Activated B cell treated with CpG ODN at 0.5 μM for 24 hours (primary cell): ENCODE measurements around the gene TTC7B. TPM values are rescaled to one million over a fixed set of nuclear protein-coding genes. Genes with fewer than 3 reads are reported as not detected.

Experiments
- ATAC-seq: fragments of 200-7000 bp; cut with Tn5 transposase; one replicate; pipeline ENCODE4 v1.10.0; 2021; ENCODE audit warnings: low read depth, mild to moderate bottlenecking, moderate library complexity
- CTCF ChIA-PET: fragments of 350-600 bp; sonication (Branson Sonifier 250); formaldehyde crosslinking; loops from one replicate; lab custom pipeline; 2021; ENCODE audit warnings: antibody characterized with exemption; lab: Charles Lee
- POLR2A ChIA-PET: fragments of 350-600 bp; sonication (Branson Sonifier 250); formaldehyde crosslinking; loops from one replicate; lab custom pipeline; 2021; ENCODE audit warnings: antibody characterized with exemption; lab: Charles Lee
- DNase-seq: peaks from one replicate; pipeline ENCODE4 v3.0.0; 2022
- H3K27ac Mint-ChIP-seq: one replicate; pipeline ENCODE4 v1.8.0; 2020; ENCODE audit warnings: mixed read lengths
- H3K27me3 Mint-ChIP-seq: one replicate; pipeline ENCODE4 v1.8.0; 2021; ENCODE audit warnings: mixed read lengths
- H3K36me3 Mint-ChIP-seq: one replicate; pipeline ENCODE4 v1.8.0; 2021; ENCODE audit warnings: low read depth, mixed read lengths
- H3K4me1 Mint-ChIP-seq: one replicate; pipeline ENCODE4 v1.8.0; 2021; ENCODE audit warnings: mixed read lengths
- H3K4me3 Mint-ChIP-seq: one replicate; pipeline ENCODE4 v1.8.0; 2020; ENCODE audit warnings: mild to moderate bottlenecking, mixed read lengths
- H3K9me3 Mint-ChIP-seq: one replicate; pipeline ENCODE4 v1.8.0; 2020; ENCODE audit warnings: mixed read lengths
- CTCF ChIP-seq: fragments of 200-600 bp; IDR thresholded peaks from one replicate; pipeline ENCODE4 v1.8.0; 2022; ENCODE audit warnings: antibody characterized with exemption, mild to moderate bottlenecking
- intact Hi-C: fragments of 100-400 bp; cut with micrococcal nuclease; formaldehyde crosslinking; loops from one replicate; pipeline ENCODE4 v1.15.1; 2024
- total RNA-seq: library from RNA; stranded (reverse); gene quantifications from 2 replicates; pipeline ENCODE4 v1.2.3, GENCODE V29; 2022

The TTC7B gene
- total RNA-seq, 1 donor from 2014 or later: 1.9 TPM

GRCh38 chr14:90587918-90588317, 228.3 kb downstream of the TTC7B start:
- POLR2A ChIA-PET: no interaction called here
- DNase-seq: no peak
- ATAC-seq: no peak
- no peaks in the 10 kb centered on the region for H3K9me3 Mint-ChIP-seq
- H3K27me3 Mint-ChIP-seq: no peaks in the 10 kb centered on the region
- CTCF ChIA-PET: no interaction called here
- H3K4me1 Mint-ChIP-seq: no peaks in the 10 kb centered on the region
- no peak overlapping the region for H3K4me3 Mint-ChIP-seq
- no peaks in the 10 kb centered on the region for H3K36me3 Mint-ChIP-seq
- intact Hi-C loops: no loop called here
- no peak for TF ChIP-seq CTCF
- no peak overlapping the region for H3K27ac Mint-ChIP-seq

- Mint-ChIP-seq H3K4me3 (no peak overlapping the region), H3K9me3 (no peaks in the 10 kb centered on the region), H3K27ac (no peak overlapping the region), H3K36me3 (no peaks in the 10 kb centered on the region), H3K4me1 (no peaks in the 10 kb centered on the region), H3K27me3 (no peaks in the 10 kb centered on the region)
- TF ChIP-seq CTCF: no peak
- intact Hi-C loops: no loop called here
- POLR2A ChIA-PET: no interaction called here
- DNase-seq (no peak), ATAC-seq (no peak)
- CTCF ChIA-PET: no interaction called here
Measured at GRCh38 chr14:90587252-90587910, 228.8 kb downstream of the TTC7B start.

GRCh38 chr14:90585106-90585505, 231.1 kb downstream of the TTC7B start:
- no peaks in the 10 kb centered on the region for H3K4me1 Mint-ChIP-seq
- intact Hi-C loops: no loop called here
- CTCF ChIA-PET: no interaction called here
- ATAC-seq (no peak), DNase-seq (no peak)
- TF ChIP-seq CTCF: no peak
- no peaks in the 10 kb centered on the region for H3K36me3 Mint-ChIP-seq
- no peak overlapping the region for H3K4me3 Mint-ChIP-seq
- no peaks in the 10 kb centered on the region for H3K27me3 Mint-ChIP-seq
- H3K27ac Mint-ChIP-seq: no peak overlapping the region
- H3K9me3 Mint-ChIP-seq: no peaks in the 10 kb centered on the region
- POLR2A ChIA-PET: no interaction called here

- Mint-ChIP-seq H3K36me3 (no peaks in the 10 kb centered on the region), H3K4me1 (no peaks in the 10 kb centered on the region), H3K9me3 (no peaks in the 10 kb centered on the region), H3K4me3 (no peak overlapping the region), H3K27ac (no peak overlapping the region), H3K27me3 (no peaks in the 10 kb centered on the region)
- CTCF ChIA-PET: no interaction called here
- no peak for TF ChIP-seq CTCF
- ATAC-seq: no peak
- POLR2A ChIA-PET: no interaction called here
- intact Hi-C loops: no loop called here
- no peak for DNase-seq
Measured at GRCh38 chr14:90583916-90584605, 232.2 kb downstream of the TTC7B start.

GRCh38 chr14:90583427-90583826, 232.8 kb downstream of the TTC7B start:
- no peaks in the 10 kb centered on the region for H3K36me3 Mint-ChIP-seq
- H3K4me1 Mint-ChIP-seq: no peaks in the 10 kb centered on the region
- POLR2A ChIA-PET: no interaction called here
- no peaks in the 10 kb centered on the region for H3K27me3 Mint-ChIP-seq
- no peak for TF ChIP-seq CTCF
- H3K27ac Mint-ChIP-seq: no peak overlapping the region
- no peak for ATAC-seq
- no peaks in the 10 kb centered on the region for H3K9me3 Mint-ChIP-seq
- intact Hi-C loops: no loop called here
- CTCF ChIA-PET: no interaction called here
- no peak overlapping the region for H3K4me3 Mint-ChIP-seq
- no peak for DNase-seq
